Measurements from ENCODE around the gene SPPL3.

The SPPL3 gene

GRCh38 chr12:120886199-120887018, 17.7 kb downstream of the SPPL3 start:
- TF ChIP-seq EZH2phosphoT487 (IDR thresholded peaks at IDR 0.05; ENCODE audit: borderline replicate concordance, low read length) (no peak), CTCF (IDR thresholded peaks at IDR 0.05; ENCODE audit: low read depth, low read length, poor library complexity, severe bottlenecking) (no peak)
- H3K79me2 ChIP-seq (ENCODE audit: control insufficient read depth, low read length), result peaks cover 92% of the 10 kb centered on the region
- no peaks in the 10 kb centered on the region for H3K36me3 ChIP-seq (ENCODE audit: control insufficient read depth, low read length)
- H3F3A ChIP-seq (ENCODE audit: control insufficient read depth, insufficient read depth), result no peaks in the 10 kb centered on the region
- H3K9me2 ChIP-seq (replicated peaks; ENCODE audit: control insufficient read depth, low read length), result no peaks in the 10 kb centered on the region
- peak overlapping the region; percentile 36 for H3K4me2 ChIP-seq (ENCODE audit: low read length)
- H3K9me3 ChIP-seq (ENCODE audit: control insufficient read depth, insufficient read depth, low read length), result no peaks in the 10 kb centered on the region
- H4K20me1 ChIP-seq (ENCODE audit: control insufficient read depth, insufficient read depth, low read depth, low read length), result peaks cover 3% of the 10 kb centered on the region
- H3K4me3 ChIP-seq (ENCODE audit: low read length), result 0 out of 2 replicates have a peak overlapping the region, but pooled peaks have one; percentile 10
- H3K27me3 ChIP-seq (ENCODE audit: control insufficient read depth, low read length), result no peaks in the 10 kb centered on the region
- H3K27ac ChIP-seq (ENCODE audit: low read depth, low read length), result no peak overlapping the region
- peaks cover 18% of the 10 kb centered on the region for H3K4me1 ChIP-seq (ENCODE audit: control insufficient read depth, low read length)

- Histone ChIP-seq H3K27me3 (ENCODE audit: control insufficient read depth, low read length) (no peaks in the 10 kb centered on the region), H3K4me2 (ENCODE audit: low read length) (no peak overlapping the region), H3K4me1 (ENCODE audit: control insufficient read depth, low read length) (peaks cover 18% of the 10 kb centered on the region), H3F3A (ENCODE audit: control insufficient read depth, insufficient read depth) (no peaks in the 10 kb centered on the region), H3K79me2 (ENCODE audit: control insufficient read depth, low read length) (peaks cover 90% of the 10 kb centered on the region), H3K9me2 (replicated peaks; ENCODE audit: control insufficient read depth, low read length) (no peaks in the 10 kb centered on the region), H3K27ac (ENCODE audit: low read depth, low read length) (no peak overlapping the region), H3K4me3 (ENCODE audit: low read length) (no peak overlapping the region), H3K36me3 (ENCODE audit: control insufficient read depth, low read length) (no peaks in the 10 kb centered on the region), H4K20me1 (ENCODE audit: control insufficient read depth, insufficient read depth, low read depth, low read length) (peaks cover 3% of the 10 kb centered on the region), H3K9me3 (ENCODE audit: control insufficient read depth, insufficient read depth, low read length) (no peaks in the 10 kb centered on the region)
- TF ChIP-seq EZH2phosphoT487 (IDR thresholded peaks at IDR 0.05; ENCODE audit: borderline replicate concordance, low read length), result no peak
- TF ChIP-seq CTCF (IDR thresholded peaks at IDR 0.05; ENCODE audit: low read depth, low read length, poor library complexity, severe bottlenecking), result no peak
These were observed 18.6 kb downstream of the SPPL3 start for GRCh38 chr12:120885521-120885920.

- H3K9me3 ChIP-seq (ENCODE audit: control insufficient read depth, insufficient read depth, low read length), result no peaks in the 10 kb centered on the region
- peaks cover 91% of the 10 kb centered on the region for H3K79me2 ChIP-seq (ENCODE audit: control insufficient read depth, low read length)
- H3K4me2 ChIP-seq (ENCODE audit: low read length), result no peak overlapping the region
- no peak for TF ChIP-seq EZH2phosphoT487 (IDR thresholded peaks at IDR 0.05; ENCODE audit: borderline replicate concordance, low read length)
- TF ChIP-seq CTCF (IDR thresholded peaks at IDR 0.05; ENCODE audit: low read depth, low read length, poor library complexity, severe bottlenecking), result no peak
- H4K20me1 ChIP-seq (ENCODE audit: control insufficient read depth, insufficient read depth, low read depth, low read length), result peaks cover 3% of the 10 kb centered on the region
- no peaks in the 10 kb centered on the region for H3K9me2 ChIP-seq (replicated peaks; ENCODE audit: control insufficient read depth, low read length)
- no peaks in the 10 kb centered on the region for H3K36me3 ChIP-seq (ENCODE audit: control insufficient read depth, low read length)
- H3F3A ChIP-seq (ENCODE audit: control insufficient read depth, insufficient read depth), result no peaks in the 10 kb centered on the region
- no peaks in the 10 kb centered on the region for H3K27me3 ChIP-seq (ENCODE audit: control insufficient read depth, low read length)
- no peak overlapping the region for H3K27ac ChIP-seq (ENCODE audit: low read depth, low read length)
- H3K4me3 ChIP-seq (ENCODE audit: low read length), result no peak overlapping the region
- H3K4me1 ChIP-seq (ENCODE audit: control insufficient read depth, low read length), result peaks cover 18% of the 10 kb centered on the region
These were observed 19.5 kb downstream of the SPPL3 start for GRCh38 chr12:120884644-120885043.
